Measurements from ENCODE around the gene SLC38A3.

The SLC38A3 gene

DNA sequence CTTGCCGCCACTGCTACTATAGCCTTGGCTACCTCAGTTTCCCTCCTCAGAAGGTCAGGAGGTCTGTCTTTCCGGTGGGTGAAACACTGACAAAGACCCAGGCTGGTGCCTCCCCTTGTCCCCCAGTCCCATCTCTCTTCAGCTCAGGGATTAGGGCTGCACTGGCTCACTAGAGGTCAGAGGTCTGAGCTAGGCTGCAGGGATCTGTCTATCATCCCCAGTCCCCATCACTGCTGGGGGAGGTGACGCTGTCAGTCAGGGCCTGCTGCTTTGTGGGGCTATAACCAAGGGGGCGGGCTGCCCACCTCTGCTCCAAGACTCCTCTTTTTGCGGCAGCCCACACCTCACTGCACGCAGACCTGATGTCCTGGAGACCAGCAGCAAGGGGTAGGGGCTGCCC is 36.3 kb upstream of the SLC38A3 start:
- DNase-seq (ENCODE audit: low spot score) (no peak), FAIRE-seq (no peak)

DNA sequence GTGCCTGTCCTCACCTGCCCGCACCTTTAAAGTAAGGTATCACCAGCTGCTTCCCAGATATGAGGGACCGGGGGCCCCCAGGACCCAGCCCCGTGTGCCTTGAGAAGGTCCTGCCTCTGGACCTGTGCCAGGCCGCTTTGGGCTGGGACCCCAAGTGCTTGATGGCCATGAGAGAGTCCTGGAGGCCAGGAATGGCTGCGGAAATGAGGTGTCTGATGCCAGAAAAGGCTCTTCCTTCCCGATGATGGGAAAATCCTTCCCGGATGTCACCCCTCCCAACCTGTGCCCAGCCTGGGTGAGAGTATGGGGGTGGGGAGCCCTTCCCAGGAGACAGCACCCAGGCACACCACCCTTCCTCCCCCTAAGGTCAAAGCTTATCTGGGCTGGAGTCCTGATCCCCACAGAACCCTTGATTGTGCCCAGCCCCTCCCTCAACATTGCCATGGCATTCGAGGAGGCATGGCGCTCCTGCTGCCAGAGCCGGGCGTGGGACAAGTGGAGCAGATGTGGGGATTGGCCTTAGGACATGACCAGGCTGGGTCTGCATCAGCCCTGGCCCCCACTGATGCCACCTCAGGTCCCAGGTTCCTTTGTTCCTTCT is 35.7 kb upstream of the SLC38A3 start:
- FAIRE-seq (no peak), DNase-seq (ENCODE audit: low spot score) (no peak)

DNA sequence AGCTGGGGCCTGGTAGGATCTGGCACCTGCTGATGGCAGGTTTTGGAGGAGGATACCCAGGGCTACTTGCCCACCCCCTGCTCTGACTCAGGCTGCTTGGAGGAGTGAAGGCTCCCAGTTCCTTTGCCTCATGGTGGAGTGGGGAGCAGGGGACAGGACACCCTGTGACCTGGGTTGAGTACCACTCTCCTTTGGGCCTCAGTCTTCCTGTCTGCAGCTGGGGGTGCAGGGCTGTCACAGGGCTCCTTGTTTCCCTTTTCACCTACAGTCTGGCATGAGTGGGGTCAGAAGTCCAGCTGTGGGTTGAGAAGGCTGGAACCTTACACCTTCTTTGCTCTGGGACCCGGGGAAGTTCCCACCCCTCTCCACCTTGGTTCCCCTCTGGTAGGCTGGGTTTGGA is 35.2 kb upstream of the SLC38A3 start:
- no peak for DNase-seq (ENCODE audit: low spot score)
- FAIRE-seq, result no peak

DNA sequence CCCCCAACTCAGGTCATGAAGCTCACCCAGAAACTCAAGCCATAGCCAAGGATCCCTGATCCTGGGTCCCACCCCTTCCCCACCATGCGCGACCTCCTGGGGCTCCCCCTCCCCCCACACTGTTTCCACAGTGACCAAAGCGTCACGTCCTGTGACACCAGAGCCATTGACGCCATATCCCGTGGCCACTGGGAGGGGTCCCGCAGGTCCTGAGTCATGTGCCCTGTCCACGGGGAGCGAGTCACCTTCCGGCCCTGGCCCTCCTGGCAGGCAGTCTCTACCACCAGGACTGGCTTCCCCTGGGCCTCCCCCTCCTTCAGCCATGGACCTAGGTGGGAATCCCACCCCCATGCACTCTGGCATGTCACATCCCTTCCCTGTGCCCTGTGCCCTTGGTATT is 34.4 kb upstream of the SLC38A3 start:
- peak; percentile 52 for DNase-seq (ENCODE audit: low spot score)
- no peak for FAIRE-seq

DNA sequence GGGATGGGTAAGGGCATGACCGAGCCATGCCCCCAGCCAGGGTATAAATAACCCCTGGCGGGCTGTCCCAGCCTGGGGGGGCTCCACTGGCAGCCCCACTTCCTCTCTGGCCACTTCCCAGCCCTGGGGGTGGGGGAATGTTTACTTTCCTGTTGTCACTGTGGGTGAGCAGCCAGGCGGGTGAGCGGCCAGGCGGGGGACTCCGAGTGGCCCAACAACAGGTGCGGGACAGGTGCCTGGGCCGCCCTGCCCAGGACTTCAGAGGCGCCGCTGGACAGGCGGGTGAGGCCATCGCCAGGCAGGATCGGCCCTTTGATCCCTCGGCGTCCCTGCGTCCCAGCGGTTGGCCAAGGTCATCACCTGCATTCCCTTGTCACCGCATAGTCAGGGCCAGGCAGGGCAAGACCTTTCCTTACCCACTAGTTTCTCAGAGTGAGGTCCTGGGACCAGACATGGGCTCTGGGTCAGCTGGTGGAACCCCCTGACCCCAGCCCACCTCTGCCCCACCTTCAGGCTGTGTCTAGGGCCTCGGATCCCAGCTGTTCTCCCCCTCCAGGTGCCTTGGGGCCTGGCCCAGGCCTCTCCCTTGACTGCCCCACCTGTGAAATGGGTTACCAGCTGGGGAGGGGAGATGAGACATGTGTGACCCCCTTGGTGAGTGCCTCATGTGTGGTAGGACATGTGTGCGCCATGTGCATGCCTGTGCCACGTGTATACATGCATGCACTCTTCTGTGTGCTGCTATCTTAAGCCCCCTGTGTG is 33.4 kb upstream of the SLC38A3 start:
- peak; percentile 59 for FAIRE-seq
- no peak for DNase-seq (ENCODE audit: low spot score)

DNA sequence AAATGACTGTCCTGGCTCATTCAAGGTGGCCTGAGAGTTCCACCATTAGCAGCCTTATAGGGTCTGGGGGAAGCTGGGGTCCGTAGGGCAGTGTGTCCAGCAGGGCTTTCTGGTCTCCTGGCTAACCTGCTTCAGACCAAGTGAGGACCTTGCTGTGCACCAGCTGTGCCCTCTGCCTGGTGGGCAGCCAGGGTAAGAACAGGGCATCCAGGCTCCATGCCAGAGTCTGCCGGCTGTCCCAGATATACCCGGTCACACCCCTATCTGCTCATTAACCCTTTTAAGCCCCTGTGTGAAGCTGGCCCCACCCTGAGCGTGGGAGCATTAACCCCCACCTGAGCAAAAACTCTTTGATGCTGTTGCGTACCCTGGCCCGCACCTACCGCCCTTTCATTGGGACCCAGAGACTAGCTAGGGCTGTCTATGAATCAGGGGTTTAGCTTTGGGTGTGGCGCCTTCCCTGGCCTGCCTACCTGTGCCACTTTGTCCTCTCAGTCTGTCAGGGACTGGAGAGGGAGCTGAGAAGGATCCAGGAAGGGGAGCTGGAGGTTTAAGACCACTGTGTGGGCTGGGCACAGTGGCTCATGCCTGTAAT is 32.3 kb upstream of the SLC38A3 start:
- FAIRE-seq, result no peak
- no peak for DNase-seq (ENCODE audit: low spot score)

DNA sequence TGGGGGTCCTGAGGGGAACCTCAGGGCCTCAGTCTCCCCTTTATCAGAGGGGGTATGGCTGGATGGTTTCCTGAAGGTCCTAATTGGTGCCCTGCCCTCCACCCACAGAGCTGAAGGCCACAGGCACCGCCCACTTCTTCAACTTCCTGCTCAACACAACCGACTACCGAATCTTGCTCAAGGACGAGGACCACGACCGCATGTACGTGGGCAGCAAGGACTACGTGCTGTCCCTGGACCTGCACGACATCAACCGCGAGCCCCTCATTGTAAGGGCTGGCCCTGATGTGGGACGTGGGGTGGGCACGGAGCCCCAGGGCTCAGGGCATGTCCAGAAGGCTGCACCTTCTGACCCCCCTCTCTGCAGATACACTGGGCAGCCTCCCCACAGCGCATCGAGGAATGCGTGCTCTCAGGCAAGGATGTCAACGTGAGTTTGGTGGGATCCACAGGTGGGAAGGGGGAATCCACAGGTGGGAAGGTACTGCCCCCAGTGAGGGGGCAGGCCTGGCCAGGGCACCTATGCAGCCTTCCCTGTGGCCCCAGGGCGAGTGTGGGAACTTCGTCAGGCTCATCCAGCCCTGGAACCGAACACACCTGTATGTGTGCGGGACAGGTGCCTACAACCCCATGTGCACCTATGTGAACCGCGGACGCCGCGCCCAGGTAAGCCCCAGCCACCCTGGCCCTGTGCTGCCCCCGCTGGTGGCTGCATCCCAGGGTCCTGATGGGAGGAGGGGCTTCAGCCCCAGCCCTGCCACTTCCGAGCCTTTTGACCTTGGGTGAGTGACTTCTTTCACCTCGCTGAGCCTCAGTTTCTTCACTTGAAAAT is 31.2 kb upstream of the SLC38A3 start:
- FAIRE-seq (peak; percentile 37), DNase-seq (ENCODE audit: low spot score) (no peak)

DNA sequence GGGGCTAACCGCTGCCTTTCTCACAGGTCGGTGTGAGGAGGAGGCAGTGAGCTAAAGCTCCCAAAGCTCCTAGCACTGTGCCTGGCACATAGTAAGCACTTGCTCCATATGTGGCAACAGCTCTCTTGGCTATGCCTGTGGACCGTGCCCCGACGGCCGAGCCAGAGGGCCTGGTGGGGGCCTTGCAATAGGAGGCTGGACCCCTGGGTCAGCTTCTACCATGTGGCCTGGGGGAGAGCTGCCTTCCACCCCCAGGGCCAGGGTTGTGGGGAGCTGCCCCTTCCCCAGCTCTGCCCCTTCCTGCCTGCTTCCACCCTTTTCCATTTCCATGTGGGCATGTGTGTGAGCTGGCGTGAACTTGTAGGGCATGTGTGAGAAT is 30.6 kb upstream of the SLC38A3 start:
- DNase-seq (ENCODE audit: low spot score) (no peak), FAIRE-seq (no peak)

DNA sequence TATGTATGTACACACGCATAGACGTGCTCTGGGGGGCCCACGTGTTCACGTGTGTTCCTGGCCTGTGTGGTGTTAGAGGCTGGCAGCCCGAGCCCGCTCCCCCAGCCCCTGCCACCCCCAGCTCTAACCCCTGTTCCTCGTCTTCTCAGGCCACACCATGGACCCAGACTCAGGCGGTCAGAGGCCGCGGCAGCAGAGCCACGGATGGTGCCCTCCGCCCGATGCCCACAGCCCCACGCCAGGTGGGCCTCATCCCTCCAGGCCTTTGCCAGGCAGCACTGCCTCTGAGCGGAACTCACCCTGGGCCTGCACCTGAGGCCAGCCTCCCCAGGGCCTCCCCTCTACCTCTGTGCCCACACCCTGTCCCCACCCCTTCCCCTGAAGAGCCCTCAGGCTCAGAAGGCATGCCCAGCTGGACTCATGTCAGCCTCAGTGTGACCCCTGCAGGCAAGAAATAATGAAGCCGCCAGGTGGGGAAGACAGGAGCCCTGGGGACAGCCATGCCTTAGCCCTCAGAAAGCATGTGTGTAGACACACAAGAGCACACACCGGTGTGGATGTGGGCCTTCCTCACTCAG is 30.0 kb upstream of the SLC38A3 start:
- no peak for FAIRE-seq
- DNase-seq (ENCODE audit: low spot score), result no peak

DNA sequence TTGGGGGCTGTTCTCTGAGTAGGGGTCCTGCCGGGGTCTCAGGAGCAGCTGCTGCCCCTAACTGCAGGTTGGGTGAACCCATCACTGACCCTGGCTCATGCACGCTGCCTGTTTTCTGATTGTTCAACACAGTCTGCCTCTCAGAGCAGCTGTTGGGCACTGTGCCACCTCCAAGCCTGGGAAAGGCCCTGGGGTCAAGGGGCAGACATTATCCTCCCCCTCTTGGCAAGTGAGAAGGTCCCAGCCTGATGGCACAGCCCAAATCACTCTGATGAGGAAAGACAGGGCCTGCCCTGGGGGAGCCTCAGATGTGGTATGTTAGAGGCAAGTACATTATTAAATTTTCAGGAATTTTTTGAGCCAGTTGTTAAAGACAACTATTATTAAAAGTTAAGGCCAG is 27.7 kb upstream of the SLC38A3 start:
- DNase-seq (ENCODE audit: low spot score) (no peak), FAIRE-seq (no peak)

DNA sequence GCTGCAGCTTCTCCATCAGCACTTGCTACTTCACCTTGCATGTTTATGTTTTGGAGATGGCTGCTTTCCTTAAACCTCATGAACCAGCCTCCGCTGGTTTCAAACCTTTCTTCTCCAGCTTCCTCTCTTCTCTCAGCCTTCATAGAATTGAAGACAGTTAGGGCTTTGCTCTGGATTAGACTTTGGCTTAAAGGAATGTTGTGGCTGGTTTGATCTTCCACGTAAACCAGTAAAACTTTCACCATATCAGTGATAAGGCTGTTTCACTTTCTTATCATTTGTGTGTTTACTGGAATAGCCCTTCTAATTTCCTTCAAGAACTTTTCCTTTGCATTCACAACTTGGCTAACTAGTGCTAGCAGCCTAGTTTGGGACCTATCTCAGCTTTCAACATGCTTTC is 25.4 kb upstream of the SLC38A3 start:
- DNase-seq (ENCODE audit: low spot score), result no peak
- no peak for FAIRE-seq

DNA sequence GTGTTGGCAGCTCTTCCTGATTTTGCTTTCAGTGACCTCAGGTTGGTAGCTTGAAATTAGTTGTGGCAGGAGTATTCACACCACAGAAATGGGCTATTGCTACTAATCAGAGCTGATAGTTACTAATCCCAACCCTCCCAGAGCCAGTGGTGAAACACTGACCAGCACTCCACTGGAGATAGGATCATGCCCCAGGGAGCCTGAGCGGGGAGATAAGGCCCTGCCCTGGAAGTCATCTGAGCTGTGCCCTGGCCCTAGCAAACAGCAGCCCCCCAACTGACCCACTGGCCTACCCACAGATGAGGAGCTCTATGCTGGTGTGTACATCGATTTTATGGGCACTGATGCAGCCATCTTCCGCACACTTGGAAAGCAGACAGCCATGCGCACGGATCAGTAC is 23.1 kb upstream of the SLC38A3 start:
- FAIRE-seq (no peak), DNase-seq (ENCODE audit: low spot score) (no peak)

DNA sequence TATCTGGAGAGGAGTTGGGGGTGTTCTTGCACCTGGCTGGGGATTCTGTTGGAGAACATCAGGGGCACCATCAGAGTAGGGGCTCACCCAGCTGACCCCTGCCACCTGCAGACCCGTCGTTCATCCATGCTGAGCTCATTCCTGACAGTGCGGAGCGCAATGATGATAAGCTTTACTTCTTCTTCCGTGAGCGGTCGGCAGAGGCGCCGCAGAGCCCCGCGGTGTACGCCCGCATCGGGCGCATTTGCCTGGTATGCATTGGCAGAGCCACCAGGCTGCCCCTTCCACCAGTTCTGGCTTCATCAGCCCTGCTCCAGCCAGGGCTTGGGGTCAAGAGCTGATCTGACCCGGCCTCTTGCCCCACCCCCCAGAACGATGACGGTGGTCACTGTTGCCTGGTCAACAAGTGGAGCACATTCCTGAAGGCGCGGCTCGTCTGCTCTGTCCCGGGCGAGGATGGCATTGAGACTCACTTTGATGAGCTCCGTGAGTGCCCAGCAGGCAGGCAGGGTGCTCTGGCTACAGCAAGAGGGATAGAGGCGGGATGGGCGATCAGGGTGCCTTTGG is 22.5 kb upstream of the SLC38A3 start:
- FAIRE-seq, result no peak
- DNase-seq (ENCODE audit: low spot score), result no peak

DNA sequence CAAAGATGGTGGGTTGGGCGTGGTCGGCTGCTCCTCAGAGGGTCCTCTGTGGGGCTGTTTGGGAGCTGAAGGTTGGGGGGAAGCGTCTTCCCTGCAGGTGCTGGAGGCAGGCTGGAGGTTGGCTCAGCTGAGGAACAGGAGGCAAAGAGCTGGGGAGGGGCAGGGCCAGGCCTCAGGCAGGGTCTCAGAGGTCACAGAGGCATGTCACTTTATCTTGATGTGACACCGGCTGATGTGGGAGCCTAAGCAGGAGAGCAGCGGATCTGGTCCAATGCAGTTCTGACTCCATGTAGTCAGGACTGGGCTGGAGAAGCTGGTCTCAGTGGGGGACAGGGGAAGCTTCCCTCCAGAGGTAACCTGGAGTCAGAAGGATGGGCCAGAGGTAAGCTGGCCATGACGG is 21.3 kb upstream of the SLC38A3 start:
- no peak for DNase-seq (ENCODE audit: low spot score)
- no peak for FAIRE-seq

DNA sequence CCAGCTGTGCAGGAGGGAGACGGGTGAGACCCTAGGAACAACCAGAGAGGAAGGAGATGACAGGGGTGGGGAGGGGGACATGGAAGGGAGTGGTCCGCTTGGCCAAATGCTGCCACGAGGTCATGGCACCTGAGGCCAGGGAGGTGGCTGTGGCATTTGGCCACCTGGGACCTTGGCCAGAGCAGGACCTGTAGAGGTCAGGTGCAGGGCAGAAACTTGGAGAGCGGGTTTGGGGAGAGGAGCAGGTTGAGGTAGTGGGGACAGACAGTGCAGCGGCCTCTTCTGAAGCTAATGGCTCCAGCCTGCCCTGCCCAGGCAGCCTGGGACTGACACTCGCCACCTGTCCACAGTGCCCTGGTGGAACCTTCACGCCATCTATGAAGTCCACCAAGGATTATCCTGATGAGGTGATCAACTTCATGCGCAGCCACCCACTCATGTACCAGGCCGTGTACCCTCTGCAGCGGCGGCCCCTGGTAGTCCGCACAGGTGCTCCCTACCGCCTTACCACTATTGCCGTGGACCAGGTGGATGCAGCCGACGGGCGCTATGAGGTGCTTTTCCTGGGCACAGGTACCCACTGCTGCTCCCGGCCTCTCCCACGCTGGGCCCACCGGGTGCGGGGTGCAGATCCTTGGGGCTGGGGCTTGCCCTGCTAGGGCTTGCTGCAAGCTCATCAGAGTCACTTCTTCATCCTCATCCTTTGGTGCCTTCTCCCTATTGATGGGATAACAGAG is 20.7 kb upstream of the SLC38A3 start:
- DNase-seq (ENCODE audit: low spot score), result no peak
- no peak for FAIRE-seq

DNA sequence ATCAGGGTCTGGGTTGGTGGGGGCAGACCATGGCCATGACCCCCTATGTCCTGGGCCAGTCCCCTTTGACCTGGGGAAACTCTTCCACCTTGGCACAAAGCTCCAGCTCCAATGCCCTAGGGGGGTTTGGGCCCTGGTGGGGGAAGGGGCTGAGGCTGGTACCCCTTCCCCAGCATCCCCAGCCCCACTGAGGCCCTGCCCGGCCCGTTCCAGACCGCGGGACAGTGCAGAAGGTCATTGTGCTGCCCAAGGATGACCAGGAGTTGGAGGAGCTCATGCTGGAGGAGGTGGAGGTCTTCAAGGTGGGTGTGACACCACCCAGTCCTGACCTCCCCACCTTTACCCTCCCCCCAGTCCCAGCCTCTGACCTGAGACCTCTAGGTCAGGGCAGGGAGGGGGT is 19.8 kb upstream of the SLC38A3 start:
- DNase-seq (ENCODE audit: low spot score) (no peak), FAIRE-seq (no peak)

DNA sequence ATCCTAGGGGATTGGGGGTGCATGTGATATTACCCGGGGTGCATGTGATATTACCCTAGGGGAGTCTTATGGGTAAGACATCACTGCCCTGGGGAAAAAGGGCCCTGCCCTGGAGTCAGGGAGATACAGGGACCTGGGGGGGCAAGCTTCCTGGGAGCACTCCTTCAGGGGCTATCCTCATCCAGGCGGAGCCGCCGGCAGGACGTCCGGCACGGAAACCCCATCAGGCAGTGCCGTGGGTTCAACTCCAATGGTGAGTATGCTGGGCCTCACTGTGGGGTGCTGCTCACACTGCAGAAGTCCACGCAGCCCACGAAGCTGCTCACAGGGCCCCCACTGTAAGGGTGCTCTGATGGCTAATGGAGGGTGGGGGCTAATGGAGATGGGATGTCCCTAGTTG is 19.0 kb upstream of the SLC38A3 start:
- FAIRE-seq, result no peak

DNA sequence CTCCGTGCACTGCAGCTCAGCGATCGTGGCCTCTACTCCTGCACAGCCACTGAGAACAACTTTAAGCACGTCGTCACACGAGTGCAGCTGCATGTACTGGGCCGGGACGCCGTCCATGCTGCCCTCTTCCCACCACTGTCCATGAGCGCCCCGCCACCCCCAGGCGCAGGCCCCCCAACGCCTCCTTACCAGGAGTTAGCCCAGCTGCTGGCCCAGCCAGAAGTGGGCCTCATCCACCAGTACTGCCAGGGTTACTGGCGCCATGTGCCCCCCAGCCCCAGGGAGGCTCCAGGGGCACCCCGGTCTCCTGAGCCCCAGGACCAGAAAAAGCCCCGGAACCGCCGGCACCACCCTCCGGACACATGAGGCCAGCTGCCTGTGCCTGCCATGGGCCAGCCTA is 17.3 kb upstream of the SLC38A3 start:
- FAIRE-seq, result no peak
- no peak for DNase-seq (ENCODE audit: low spot score)

More for the DNA sequence above, 19.0 kb upstream of the SLC38A3 start:
- no peak for DNase-seq (ENCODE audit: low spot score)

DNA sequence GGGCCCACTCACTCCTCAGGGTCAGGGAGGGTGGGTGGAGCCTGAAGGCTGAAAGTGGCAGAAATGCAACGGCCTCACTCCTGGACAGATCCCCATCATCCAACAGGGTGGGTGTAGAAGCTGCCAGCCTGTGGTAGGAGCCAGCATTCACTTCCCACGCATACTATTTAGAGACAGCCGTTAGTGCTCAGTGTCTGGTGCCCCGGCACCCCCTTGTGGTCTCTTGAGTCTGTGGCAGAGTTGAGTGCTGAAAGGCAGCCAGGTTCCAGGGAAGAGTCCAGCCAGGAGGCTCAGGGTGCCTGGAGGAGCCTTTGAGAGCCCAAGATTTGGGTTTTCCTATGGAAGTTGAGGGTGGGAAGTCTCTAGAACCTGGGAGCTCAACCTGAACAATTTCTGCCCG is 15.8 kb upstream of the SLC38A3 start:
- DNase-seq (ENCODE audit: low spot score) (peak; percentile 73), FAIRE-seq (no peak)

DNA sequence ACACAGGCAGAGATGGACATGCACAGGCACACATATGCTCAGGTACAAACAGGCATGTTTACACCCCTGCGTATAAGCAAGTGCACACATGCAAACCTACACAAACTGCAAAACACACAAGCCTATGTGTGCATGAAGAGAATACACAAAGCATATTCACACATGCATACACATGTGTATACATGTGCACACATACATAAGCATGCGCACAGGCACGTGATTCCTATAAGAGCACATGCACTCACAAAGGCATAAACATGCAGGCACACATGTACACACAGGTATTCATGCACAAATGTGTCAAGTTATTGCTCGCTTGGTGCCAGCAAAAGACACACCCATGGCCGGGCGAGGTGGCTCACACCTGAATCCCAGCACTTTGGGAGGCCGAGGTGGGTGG is 15.1 kb upstream of the SLC38A3 start:
- FAIRE-seq, result peak; percentile 88
- DNase-seq (ENCODE audit: low spot score), result no peak
